ENCODE results near the gene UQCC2. TPM values are rescaled to one million over a fixed set of nuclear protein-coding genes. Genes with fewer than 3 reads are reported as not detected.

The UQCC2 gene
- total RNA-seq, 2 experiments from 2014 or later: 70.7 to 75.3 TPM

DNA sequence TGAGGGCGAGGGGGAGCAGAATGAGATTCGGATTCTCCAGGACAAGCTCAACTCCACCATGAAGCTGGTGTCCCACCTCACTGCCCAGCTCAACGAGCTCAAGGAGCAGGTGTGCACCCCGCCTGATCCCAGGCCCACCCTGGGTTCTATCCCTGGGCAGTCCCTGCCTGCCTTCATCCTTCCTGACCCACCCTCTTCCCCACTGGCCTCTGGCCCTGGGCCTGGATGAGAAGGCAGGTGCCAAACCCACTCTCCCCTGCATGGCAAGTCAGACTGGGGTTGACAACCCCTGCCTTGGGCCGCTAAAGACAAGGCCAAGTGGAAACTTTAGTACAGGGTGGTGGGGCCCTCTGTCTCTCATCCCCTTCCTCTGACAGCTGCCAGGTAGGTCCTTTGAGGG, 16.5 kb downstream of the UQCC2 start:
- H3K4me1 Mint-ChIP-seq: peaks cover 87% of the 10 kb centered on the region
- peak overlapping the region; percentile 97 for H3K27ac Mint-ChIP-seq
- H3K9me3 Mint-ChIP-seq: no peaks in the 10 kb centered on the region
- DNase-seq: no peak
- peaks cover 84% of the 10 kb centered on the region for H3K36me3 Mint-ChIP-seq (ENCODE audit: low read depth)
- ChIA-PET CTCF (interaction anchor here (0.6 to 4.0 kb wide), 5 partner anchors 16 to 386 kb away, joined by 3 to 18 read pairs (median 4); partner anchors contain the start of genes BAK1 and UQCC2), POLR2A (interaction anchor here (0.9 to 4.1 kb wide), 9 partner anchors 8 to 210 kb away, joined by 3 to 25 read pairs (median 3); partner anchors contain the start of genes ITPR3 and UQCC2)
- H3K27me3 Mint-ChIP-seq: no peaks in the 10 kb centered on the region
- no peak overlapping the region for H3K4me3 Mint-ChIP-seq

DNA sequence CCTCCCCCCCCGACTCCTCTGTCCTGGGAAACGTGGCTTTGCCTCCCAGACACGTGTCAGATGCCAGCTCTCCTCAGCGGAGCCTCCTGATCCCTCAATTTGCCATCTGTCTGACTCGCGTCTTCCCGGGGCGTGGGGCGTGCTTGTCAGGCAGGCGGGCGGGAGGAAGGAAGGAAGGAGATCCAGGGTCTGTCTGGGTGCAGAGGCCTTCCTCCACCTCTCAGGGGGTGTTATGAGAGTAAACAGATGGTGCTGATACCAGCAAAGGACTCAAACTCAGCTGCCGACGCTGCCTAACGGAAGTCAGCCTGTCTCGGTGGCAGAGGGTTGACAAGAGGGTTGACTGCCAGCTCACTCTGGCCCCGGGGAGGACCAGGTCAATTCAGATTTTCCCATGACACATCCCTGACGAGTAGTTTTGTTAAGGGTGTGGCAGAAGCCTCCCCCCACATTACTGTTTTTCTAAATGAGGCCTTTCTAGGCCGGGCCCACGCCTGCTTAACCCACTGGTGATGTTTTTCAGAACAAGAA, 17.0 kb downstream of the UQCC2 start:
- CTCF ChIA-PET: interaction anchor here (0.6 to 4.0 kb wide), 7 partner anchors 14 to 385 kb away, joined by 3 to 18 read pairs (median 3); partner anchors contain the start of genes BAK1 and UQCC2
- peak; percentile 75 for DNase-seq
- Mint-ChIP-seq H3K27ac (peak overlapping the region; percentile 97), H3K9me3 (no peaks in the 10 kb centered on the region), H3K27me3 (no peaks in the 10 kb centered on the region), H3K4me1 (peaks cover 82% of the 10 kb centered on the region), H3K4me3 (peak overlapping the region; percentile 21), H3K36me3 (ENCODE audit: low read depth) (peaks cover 87% of the 10 kb centered on the region)
- POLR2A ChIA-PET: interaction anchor here (0.9 to 4.1 kb wide), 11 partner anchors 9 to 210 kb away, joined by 3 to 25 read pairs (median 4); partner anchors contain the start of genes ITPR3 and UQCC2

DNA sequence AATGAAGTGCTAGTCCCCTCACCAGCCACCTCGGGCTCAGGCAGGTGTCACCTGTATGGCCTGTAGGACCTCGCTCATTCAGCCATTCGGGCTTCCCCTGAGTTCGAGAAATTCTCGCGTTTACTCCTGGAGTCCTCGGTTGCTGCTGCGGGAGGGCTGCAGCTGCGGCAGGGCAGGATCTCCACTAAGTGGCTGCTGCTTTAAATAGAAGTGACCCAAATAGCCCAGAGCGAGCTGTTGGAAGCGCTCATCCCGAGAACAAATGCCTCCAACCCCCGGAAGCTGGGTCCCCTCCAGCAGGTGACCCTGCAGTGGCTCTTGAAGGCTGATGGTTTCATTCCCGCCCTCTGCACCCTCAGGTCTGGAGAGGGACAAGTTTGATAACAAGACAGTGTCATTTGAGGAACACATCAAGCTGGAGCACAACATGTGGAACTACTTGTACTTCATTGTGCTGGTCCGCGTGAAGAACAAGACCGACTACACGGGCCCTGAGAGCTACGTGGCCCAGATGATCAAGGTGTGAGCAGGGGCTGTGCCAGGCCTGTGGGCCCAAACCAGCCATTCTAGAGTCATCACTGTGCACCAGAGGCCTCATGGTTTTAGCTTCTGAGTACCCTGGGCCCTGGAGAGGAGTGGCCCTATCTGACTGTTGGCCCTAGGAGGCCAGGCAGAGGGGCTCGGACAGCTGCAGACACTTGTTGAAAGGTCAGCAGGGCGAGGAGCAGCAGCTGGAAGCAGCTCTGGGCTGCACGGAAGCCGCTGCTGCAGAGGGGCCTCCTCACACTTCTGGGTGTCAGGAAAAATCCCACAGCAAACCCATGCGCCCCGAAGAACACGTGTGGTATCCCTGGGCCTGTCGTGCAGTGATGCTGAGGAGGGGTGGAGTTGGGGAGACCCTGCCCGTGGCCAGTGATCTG, 18.1 kb downstream of the UQCC2 start:
- POLR2A ChIA-PET: interaction anchor here (0.8 to 4.1 kb wide), 10 partner anchors 8 to 380 kb away, joined by 3 to 25 read pairs (median 4); partner anchors contain the start of genes ITPR3, TAPBP and UQCC2
- peaks cover 87% of the 10 kb centered on the region for H3K36me3 Mint-ChIP-seq (ENCODE audit: low read depth)
- H3K9me3 Mint-ChIP-seq: no peaks in the 10 kb centered on the region
- H3K4me3 Mint-ChIP-seq: no peak overlapping the region
- no peak for DNase-seq
- CTCF ChIA-PET: interaction anchor here (1.1 to 4.0 kb wide), 5 partner anchors 15 to 108 kb away, joined by 3 to 18 read pairs (median 4); partner anchors contain the start of gene UQCC2
- H3K4me1 Mint-ChIP-seq: peaks cover 73% of the 10 kb centered on the region
- H3K27me3 Mint-ChIP-seq: no peaks in the 10 kb centered on the region
- H3K27ac Mint-ChIP-seq: peak overlapping the region; percentile 97

- Mint-ChIP-seq H3K36me3 (ENCODE audit: low read depth) (peaks cover 88% of the 10 kb centered on the region), H3K27ac (peak overlapping the region; percentile 97), H3K4me3 (peak overlapping the region; percentile 22), H3K27me3 (no peaks in the 10 kb centered on the region), H3K9me3 (no peaks in the 10 kb centered on the region), H3K4me1 (peaks cover 70% of the 10 kb centered on the region)
- CTCF ChIA-PET: interaction anchor here (1.1 to 4.0 kb wide), 3 partner anchors 19 to 108 kb away, joined by 4 to 18 read pairs (median 4); partner anchors contain the start of gene UQCC2
- POLR2A ChIA-PET: interaction anchor here (0.8 to 4.1 kb wide), 6 partner anchors 9 to 379 kb away, joined by 3 to 25 read pairs (median 4); partner anchors contain the start of genes ITPR3, TAPBP and UQCC2
- DNase-seq: peak; percentile 85
Observed at GRCh38 chr6:33692760-33693158, 18.7 kb downstream of the UQCC2 start.

GRCh38 chr6:33692078-33692759, 19.3 kb downstream of the UQCC2 start:
- Mint-ChIP-seq H3K36me3 (ENCODE audit: low read depth) (peaks cover 83% of the 10 kb centered on the region), H3K4me1 (peaks cover 65% of the 10 kb centered on the region)
- POLR2A ChIA-PET: interaction anchor here (0.7 to 4.1 kb wide), 5 partner anchors 8 to 96 kb away, joined by 4 to 25 read pairs (median 5); partner anchors contain the start of genes ITPR3 and UQCC2

GRCh38 chr6:33691456-33692077, 19.9 kb downstream of the UQCC2 start:
- CTCF ChIA-PET: interaction anchor here (1.8 kb wide), 1 partner anchor 20 kb away, joined by 5 read pairs; the partner anchor contains the start of gene UQCC2
- Mint-ChIP-seq H3K27ac (peak overlapping the region; percentile 97), H3K9me3 (no peaks in the 10 kb centered on the region), H3K4me1 (peaks cover 58% of the 10 kb centered on the region), H3K36me3 (ENCODE audit: low read depth) (peaks cover 84% of the 10 kb centered on the region), H3K4me3 (no peak overlapping the region), H3K27me3 (no peaks in the 10 kb centered on the region)
- POLR2A ChIA-PET: interaction anchor here (0.7 kb wide), 1 partner anchor 19 kb away, joined by 4 read pairs; no protein-coding TSS in a partner anchor
- DNase-seq: no peak

More at GRCh38 chr6:33692078-33692759, 19.3 kb downstream of the UQCC2 start:
- peak overlapping the region; percentile 97 for H3K27ac Mint-ChIP-seq
- CTCF ChIA-PET: interaction anchor here (1.2 to 1.8 kb wide), 2 partner anchors 19 to 23 kb away, joined by 4 to 5 read pairs; partner anchors contain the start of gene UQCC2
- DNase-seq: no peak
- H3K27me3 Mint-ChIP-seq: no peaks in the 10 kb centered on the region
- H3K9me3 Mint-ChIP-seq: no peaks in the 10 kb centered on the region
- H3K4me3 Mint-ChIP-seq: peak overlapping the region; percentile 22

GRCh38 chr6:33690766-33691165, 20.7 kb downstream of the UQCC2 start:
- no peak for DNase-seq
- Mint-ChIP-seq H3K27me3 (no peaks in the 10 kb centered on the region), H3K4me1 (peaks cover 54% of the 10 kb centered on the region), H3K27ac (peak overlapping the region; percentile 19), H3K4me3 (no peak overlapping the region), H3K9me3 (no peaks in the 10 kb centered on the region), H3K36me3 (ENCODE audit: low read depth) (peaks cover 83% of the 10 kb centered on the region)
- ChIA-PET CTCF (interaction anchor here (1.8 kb wide), 1 partner anchor 21 kb away, joined by 5 read pairs; the partner anchor contains the start of gene UQCC2), POLR2A (no interaction called here)

GRCh38 chr6:33689879-33690278, 21.6 kb downstream of the UQCC2 start:
- H3K9me3 Mint-ChIP-seq: no peaks in the 10 kb centered on the region
- ChIA-PET POLR2A (no interaction called here), CTCF (no interaction called here)
- no peak overlapping the region for H3K4me3 Mint-ChIP-seq
- H3K36me3 Mint-ChIP-seq (ENCODE audit: low read depth): peaks cover 81% of the 10 kb centered on the region
- DNase-seq: no peak
- no peak overlapping the region for H3K27ac Mint-ChIP-seq
- H3K27me3 Mint-ChIP-seq: no peaks in the 10 kb centered on the region
- peaks cover 45% of the 10 kb centered on the region for H3K4me1 Mint-ChIP-seq

DNA sequence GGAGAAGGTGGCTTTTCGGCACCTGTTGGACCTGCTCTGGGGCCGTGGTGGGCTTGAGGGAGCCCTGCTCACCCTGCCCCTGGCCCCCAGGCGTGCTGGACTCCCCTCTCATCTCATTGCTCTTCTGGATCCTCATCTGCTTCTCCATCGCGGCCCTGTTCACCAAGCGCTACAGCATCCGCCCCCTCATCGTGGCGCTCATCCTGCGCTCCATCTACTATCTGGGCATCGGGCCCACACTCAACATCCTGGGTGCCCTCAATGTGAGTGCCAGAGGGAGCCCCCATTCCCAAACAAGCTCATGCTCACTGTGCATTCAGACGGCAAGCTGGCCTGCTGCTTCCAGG, 22.4 kb downstream of the UQCC2 start:
- CTCF ChIA-PET: no interaction called here
- no peaks in the 10 kb centered on the region for H3K27me3 Mint-ChIP-seq
- H3K9me3 Mint-ChIP-seq: no peaks in the 10 kb centered on the region

DNA sequence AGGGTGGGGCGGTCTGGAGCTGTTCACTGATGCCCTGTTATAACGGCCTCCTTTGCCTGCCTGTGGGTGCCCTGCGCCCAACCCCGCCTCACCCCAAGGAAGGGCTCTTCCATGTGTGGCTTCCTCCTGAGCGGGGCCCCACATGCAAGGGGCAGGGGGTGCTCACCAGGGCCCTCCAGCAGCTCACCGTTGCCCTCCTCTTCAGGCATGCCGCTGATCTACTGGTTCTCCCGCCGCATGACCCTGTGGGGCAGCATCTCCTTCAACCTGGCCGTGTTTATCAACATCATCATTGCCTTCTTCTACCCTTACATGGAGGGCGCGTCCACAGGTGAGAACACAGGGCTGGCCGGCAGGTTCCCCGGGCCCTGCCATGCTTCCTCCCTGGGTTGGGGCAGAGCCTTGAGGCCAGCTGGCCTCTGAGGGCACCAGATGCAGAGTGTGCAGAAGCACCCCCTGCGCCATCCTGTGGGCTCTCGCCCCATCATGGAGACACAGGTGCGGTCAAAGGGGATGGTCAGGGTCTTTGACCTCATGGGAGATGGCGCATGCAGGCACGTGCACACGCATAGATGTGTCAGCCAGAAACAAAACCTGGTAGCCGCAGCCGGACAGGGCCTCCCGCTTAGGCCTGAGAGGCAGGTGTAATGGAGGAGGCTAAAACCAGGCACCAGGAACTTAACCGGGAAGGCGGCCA, 22.9 kb downstream of the UQCC2 start:
- H3K27me3 Mint-ChIP-seq: no peaks in the 10 kb centered on the region
- H3K4me3 Mint-ChIP-seq: no peak overlapping the region
- H3K36me3 Mint-ChIP-seq (ENCODE audit: low read depth): peaks cover 82% of the 10 kb centered on the region
- no peak overlapping the region for H3K27ac Mint-ChIP-seq
- ChIA-PET POLR2A (no interaction called here), CTCF (no interaction called here)
- H3K4me1 Mint-ChIP-seq: peaks cover 41% of the 10 kb centered on the region
- no peak for DNase-seq
- no peaks in the 10 kb centered on the region for H3K9me3 Mint-ChIP-seq

More for the DNA sequence above, 22.4 kb downstream of the UQCC2 start:
- H3K4me3 Mint-ChIP-seq: no peak overlapping the region
- H3K27ac Mint-ChIP-seq: no peak overlapping the region
- POLR2A ChIA-PET: no interaction called here
- peaks cover 42% of the 10 kb centered on the region for H3K4me1 Mint-ChIP-seq
- DNase-seq: no peak
- H3K36me3 Mint-ChIP-seq (ENCODE audit: low read depth): peaks cover 81% of the 10 kb centered on the region

DNA sequence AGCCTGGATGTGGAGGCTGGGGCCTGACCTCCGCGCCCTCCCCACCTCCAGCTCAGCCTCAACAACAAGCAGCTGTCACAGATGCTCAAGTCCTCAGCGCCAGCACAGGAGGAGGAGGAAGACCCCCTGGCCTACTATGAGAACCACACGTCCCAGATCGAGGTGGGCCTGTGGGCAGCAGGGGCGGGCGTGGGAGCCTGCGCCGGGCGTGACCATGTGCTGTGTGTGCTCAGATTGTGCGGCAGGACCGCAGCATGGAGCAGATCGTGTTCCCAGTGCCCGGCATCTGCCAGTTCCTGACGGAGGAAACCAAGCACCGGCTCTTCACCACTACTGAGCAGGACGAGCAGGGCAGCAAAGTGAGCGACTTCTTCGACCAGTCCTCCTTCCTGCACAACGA, 23.5 kb downstream of the UQCC2 start:
- Mint-ChIP-seq H3K36me3 (ENCODE audit: low read depth) (peaks cover 82% of the 10 kb centered on the region), H3K4me1 (peaks cover 41% of the 10 kb centered on the region), H3K9me3 (no peaks in the 10 kb centered on the region), H3K4me3 (no peak overlapping the region), H3K27ac (no peak overlapping the region), H3K27me3 (no peaks in the 10 kb centered on the region)
- POLR2A ChIA-PET: no interaction called here
- CTCF ChIA-PET: no interaction called here
- DNase-seq: no peak

Data from activated CD4-positive, alpha-beta memory T cell treated with anti-CD3 and anti-CD28 coated beads, Interleukin-2, amount 10 ng/mL, durations not matched to agents 7 days and 5 days (primary cell).